HepG2 (cell line): ENCODE results near the gene PARP2. TPM values are rescaled to one million over a fixed set of nuclear protein-coding genes. Genes with fewer than 3 reads are reported as not detected.

Source experiments
- ATAC-seq: fragments of 200-7000 bp; cut with Tn5 transposase; 3 replicates; pipeline ENCODE4 v1.9.1; 2020; ENCODE audit warnings: mild to moderate bottlenecking, moderate library complexity
- BruUV-seq: library from RNA; stranded (reverse); fragments of 400-500 nt; replicated peaks from 2 replicates; lab custom pipeline; 2021; lab: Mats Ljungman, UMichigan
- CTCF ChIA-PET: fragments of 300-600 bp; formaldehyde crosslinking; extraction: SDS; loops from one replicate; lab custom pipeline; 2021; ENCODE audit warnings: low total read pairs, inconsistent platforms, low intra/inter-chr PET ratio; lab: Yijun Ruan, JAX
- POLR2A ChIA-PET: fragments of 350-600 bp; sonication (Branson Sonifier 250); formaldehyde crosslinking; loops from one replicate; lab custom pipeline; 2020; ENCODE audit warnings: antibody characterized with exemption, inconsistent platforms; lab: Yijun Ruan, JAX
- DNase-seq: peaks from one replicate; pipeline ENCODE4 v3.0.0-alpha.2; 2015; ENCODE audit warnings: low spot score
- FAIRE-seq: peaks from 3 replicates; lab custom pipeline; 2011; peaks lifted over from hg19 to GRCh38; lab: Jason Lieb, UNC
- H2AFZ ChIP-seq: one replicate; pipeline ENCODE4 v1.6.1; 2011; ENCODE audit warnings: low read length, inconsistent platforms
- H3K27ac ChIP-seq: fragments of 300-600 bp; 3 replicates; pipeline ENCODE4 v1.8.0; 2011; ENCODE audit warnings: mixed run types, mild to moderate bottlenecking, mixed read lengths, low read length, inconsistent platforms; ENCODE audit not compliant: insufficient read depth; ENCODE audit errors: extremely low read length
- H3K27me3 ChIP-seq, 2 experiments: fragments of 200-600 bp in 1 of 2; 2 replicates in 1 of 2; 3 replicates in 1 of 2; pipeline versions ENCODE4 v1.6.0 to v1.8.0; 2011; ENCODE audit warnings: low read length in 2 of 2, mild to moderate bottlenecking in 2 of 2, moderate library complexity in 2 of 2, inconsistent platforms in 1 of 2; ENCODE audit not compliant: insufficient read depth in 2 of 2, control insufficient read depth in 1 of 2
- H3K36me3 ChIP-seq, 2 experiments: fragments of 200-600 bp in 1 of 2; replicated peaks in 1 of 2; 2 replicates in 1 of 2; 3 replicates in 1 of 2; pipeline versions ENCODE4 v1.5.1 to v1.8.0; 2011; ENCODE audit warnings: low read length in 2 of 2, inconsistent platforms in 1 of 2; ENCODE audit not compliant: insufficient read depth in 2 of 2, control insufficient read depth in 1 of 2
- H3K4me1 ChIP-seq: 2 replicates; pipeline ENCODE4 v1.5.1; 2012; ENCODE audit warnings: low read length, inconsistent platforms; ENCODE audit not compliant: insufficient read depth
- H3K4me2 ChIP-seq: 2 replicates; pipeline ENCODE4 v1.6.0; 2011; ENCODE audit warnings: low read depth, low read length, inconsistent platforms
- H3K4me3 ChIP-seq, 3 experiments: fragments of 200-600 bp in 1 of 3; sonication (generic), shearing (Covaris generic) in 1 of 3; replicated peaks in 1 of 3; 2 replicates each; pipeline ENCODE4 v1.5.1; 2011 to 2016; ENCODE audit warnings: low read length in 3 of 3, inconsistent platforms in 2 of 3, low read depth in 2 of 3, mild to moderate bottlenecking in 2 of 3, control low read depth in 1 of 3, mixed read lengths in 1 of 3; ENCODE audit not compliant: insufficient read depth in 1 of 3
- H3K79me2 ChIP-seq: one replicate; pipeline ENCODE4 v1.6.1; 2011; ENCODE audit warnings: low read length, inconsistent platforms; ENCODE audit not compliant: insufficient read depth
- H3K9ac ChIP-seq: 2 replicates; pipeline ENCODE4 v1.6.0; 2011; ENCODE audit warnings: mild to moderate bottlenecking, low read depth, low read length, inconsistent platforms; ENCODE audit not compliant: insufficient read depth
- H3K9me3 ChIP-seq: 2 replicates; pipeline ENCODE4 v1.5.1; 2012; ENCODE audit warnings: mild to moderate bottlenecking, low read length
- H4K20me1 ChIP-seq: 2 replicates; pipeline ENCODE4 v1.6.0; 2011; ENCODE audit warnings: inconsistent platforms, mild to moderate bottlenecking, low read length, moderate library complexity; ENCODE audit not compliant: insufficient read depth
- FOXP1 ChIP-seq, 2 experiments: fragments of 450-650 bp in 1 of 2; IDR thresholded peaks; 2 replicates each; pipeline ENCODE4 v1.6.1; 2017 to 2018; ENCODE audit warnings: antibody characterized with exemption in 1 of 2
- GFI1 ChIP-seq: sonication (generic); formaldehyde crosslinking; IDR thresholded peaks from 2 replicates; pipeline ENCODE4 v1.5.0; 2020; ENCODE audit warnings: missing genetic modification reagents, mild to moderate bottlenecking, borderline replicate concordance
- KAT7 ChIP-seq: IDR thresholded peaks from 2 replicates; pipeline ENCODE4 v1.6.1; 2018; ENCODE audit warnings: borderline replicate concordance, missing compliant biosample characterization
- POLR2G ChIP-seq: fragments of 200-400 bp; formaldehyde crosslinking; IDR thresholded peaks from 2 replicates; pipeline ENCODE4 v1.6.1; 2018; ENCODE audit warnings: mild to moderate bottlenecking, low read depth, low read length, moderate library complexity
- TCF12 ChIP-seq, 2 experiments: fragments of 450-650 bp in 1 of 2; sonication (generic) in 1 of 2; formaldehyde crosslinking in 1 of 2; IDR thresholded peaks; 2 replicates each; pipeline versions ENCODE4 v1.6.1 to v1.8.0; 2017 to 2022; ENCODE audit warnings: antibody characterized with exemption in 1 of 2, mild to moderate bottlenecking in 1 of 2, missing genetic modification reagents in 1 of 2, moderate library complexity in 1 of 2
- TCF7L2 ChIP-seq: IDR thresholded peaks from 2 replicates; pipeline ENCODE4 v1.6.1; 2011; ENCODE audit warnings: mild to moderate bottlenecking, low read depth, low read length, moderate library complexity
- XBP1 ChIP-seq: sonication (generic); formaldehyde crosslinking; IDR thresholded peaks from 2 replicates; pipeline ENCODE4 v1.5.0; 2020; ENCODE audit warnings: missing genetic modification reagents
- ZNF792 ChIP-seq: IDR thresholded peaks from 2 replicates; pipeline ENCODE4 v1.6.1; 2016
- WGBS: methylation state at CpG from one replicate; pipeline ENCODE4 v1.1.6; 2017; ENCODE audit warnings: low lambda C conversion rate; 5-methylcytosine and 5-hydroxymethylcytosine counted together
- in situ Hi-C: cut with HindIII; loops from 2 replicates; pipeline ENCODE4 v1.10.0; 2017; ENCODE audit warnings: low pct_unique_long_range_greater_than_20kb; ENCODE audit not compliant: extremely low pct_ligation_motif_present
- intact Hi-C: fragments of 100-400 bp; cut with micrococcal nuclease; formaldehyde crosslinking; loops from one replicate; pipeline ENCODE4 v1.10.0; 2022; ENCODE audit not compliant: unreplicated experiment
- polyA plus RNA-seq, 8 experiments: library from polyadenylated mRNA; depleted of rRNA in 3 of 8; stranded (reverse) in 7 of 8; unstranded in 1 of 8; fragments of >200 nt; fragmentation: Illumina TruSeq in 4 of 8; extraction: Trizol in 4 of 8; gene quantifications; 2 replicates each; pipeline versions ENCODE4 v1.2.1 to v1.2.3, GENCODE V29; 2011 to 2016; ENCODE audit warnings: low read depth in 4 of 8, missing spikeins in 1 of 8, mixed read lengths in 1 of 8; ENCODE audit not compliant: insufficient read depth in 1 of 8
- total RNA-seq, 5 experiments: library from RNA; depleted of rRNA; stranded (reverse); fragments of >200 nt; fragmentation: Illumina TruSeq; extraction: Trizol; gene quantifications; 2 replicates each; pipeline ENCODE4 v1.2.3, GENCODE V29; 2016; ENCODE audit warnings: low read depth in 1 of 5
- TF ChIP-seq, protein P1 (sequence below): sonication (generic); formaldehyde crosslinking; IDR thresholded peaks from 2 replicates; pipeline ENCODE4 v1.4.0; 2020; ENCODE audit warnings: missing genetic modification reagents
- TF ChIP-seq, protein P2 (sequence below): sonication (generic); formaldehyde crosslinking; IDR thresholded peaks from 2 replicates; pipeline ENCODE4 v1.5.1; 2020; ENCODE audit warnings: mild to moderate bottlenecking, missing genetic modification reagents, borderline replicate concordance
- TF ChIP-seq, protein P3 (sequence below): sonication (generic); formaldehyde crosslinking; IDR thresholded peaks from 2 replicates; pipeline ENCODE4 v1.5.0; 2020; ENCODE audit warnings: missing genetic modification reagents

PARP2 gene
- total and polyA plus RNA-seq, 2 of the 13 experiments (the other 11 are each of a cell fraction or from before 2014, with no cell fraction given), result 37.3 to 38.4 TPM

DNA sequence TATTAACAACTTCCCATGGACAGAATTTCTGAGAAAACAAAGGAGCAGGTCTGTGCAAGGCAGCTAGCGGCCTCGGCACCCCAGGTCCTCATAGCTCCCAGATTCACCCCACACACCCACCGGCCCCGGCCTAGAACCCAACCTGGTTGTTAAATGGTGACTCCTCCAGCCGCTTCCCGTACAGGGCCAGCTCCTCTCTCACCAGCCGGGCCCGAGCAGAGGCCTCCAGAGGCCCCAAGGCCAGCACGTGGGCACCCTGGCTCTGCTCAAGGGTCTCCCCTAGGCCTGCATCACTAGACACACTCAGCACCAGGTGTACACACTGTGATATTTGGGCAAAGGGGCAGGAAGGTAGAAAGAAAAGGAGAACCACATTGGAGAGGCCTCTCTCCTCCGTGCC is 39.6 kb downstream of the PARP2 start:
- Histone ChIP-seq H3K4me1 (no peaks in the 10 kb centered on the region), H3K9me3 (no peaks in the 10 kb centered on the region), H4K20me1 (no peaks in the 10 kb centered on the region), H3K9ac (no peak overlapping the region), H2AFZ (no peak overlapping the region), H3K27me3 (no peaks in the 10 kb centered on the region), H3K4me2 (no peak overlapping the region), H3K4me3 (no peak overlapping the region), H3K27ac (no peak overlapping the region), H3K79me2 (no peaks in the 10 kb centered on the region), H3K36me3 (peaks cover 29 to 45% of the 10 kb centered on the region in 2 experiments; a peak in 4 of 5 replicates)
- intact Hi-C loops, result no loop called here
- FAIRE-seq (no peak), ATAC-seq (no peak), DNase-seq (no peak)
- in situ Hi-C loops, result no loop called here
- ChIA-PET CTCF (no interaction called here), POLR2A (no interaction called here)
- TF ChIP-seq GFI1 (CRISPR knock-in tag), result no peak
- TF ChIP-seq, protein P1, sequence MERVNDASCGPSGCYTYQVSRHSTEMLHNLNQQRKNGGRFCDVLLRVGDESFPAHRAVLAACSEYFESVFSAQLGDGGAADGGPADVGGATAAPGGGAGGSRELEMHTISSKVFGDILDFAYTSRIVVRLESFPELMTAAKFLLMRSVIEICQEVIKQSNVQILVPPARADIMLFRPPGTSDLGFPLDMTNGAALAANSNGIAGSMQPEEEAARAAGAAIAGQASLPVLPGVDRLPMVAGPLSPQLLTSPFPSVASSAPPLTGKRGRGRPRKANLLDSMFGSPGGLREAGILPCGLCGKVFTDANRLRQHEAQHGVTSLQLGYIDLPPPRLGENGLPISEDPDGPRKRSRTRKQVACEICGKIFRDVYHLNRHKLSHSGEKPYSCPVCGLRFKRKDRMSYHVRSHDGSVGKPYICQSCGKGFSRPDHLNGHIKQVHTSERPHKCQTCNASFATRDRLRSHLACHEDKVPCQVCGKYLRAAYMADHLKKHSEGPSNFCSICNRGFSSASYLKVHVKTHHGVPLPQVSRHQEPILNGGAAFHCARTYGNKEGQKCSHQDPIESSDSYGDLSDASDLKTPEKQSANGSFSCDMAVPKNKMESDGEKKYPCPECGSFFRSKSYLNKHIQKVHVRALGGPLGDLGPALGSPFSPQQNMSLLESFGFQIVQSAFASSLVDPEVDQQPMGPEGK (CRISPR knock-in tag), result no peak
- TF ChIP-seq, protein P2, sequence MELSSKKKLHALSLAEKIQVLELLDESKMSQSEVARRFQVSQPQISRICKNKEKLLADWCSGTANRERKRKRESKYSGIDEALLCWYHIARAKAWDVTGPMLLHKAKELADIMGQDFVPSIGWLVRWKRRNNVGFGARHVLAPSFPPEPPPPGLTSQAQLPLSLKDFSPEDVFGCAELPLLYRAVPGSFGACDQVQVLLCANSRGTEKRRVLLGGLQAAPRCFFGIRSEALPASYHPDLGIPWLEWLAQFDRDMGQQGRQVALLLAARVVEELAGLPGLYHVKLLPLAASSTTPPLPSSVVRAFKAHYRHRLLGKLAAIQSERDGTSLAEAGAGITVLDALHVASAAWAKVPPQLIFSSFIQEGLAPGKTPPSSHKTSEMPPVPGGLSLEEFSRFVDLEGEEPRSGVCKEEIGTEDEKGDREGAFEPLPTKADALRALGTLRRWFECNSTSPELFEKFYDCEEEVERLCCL (CRISPR knock-in tag), result no peak
- TF ChIP-seq KAT7, result no peak
- 95% methylated on average over 8 of the region's 10 CpGs for WGBS
- no TSS peak for BruUV-seq

DNA sequence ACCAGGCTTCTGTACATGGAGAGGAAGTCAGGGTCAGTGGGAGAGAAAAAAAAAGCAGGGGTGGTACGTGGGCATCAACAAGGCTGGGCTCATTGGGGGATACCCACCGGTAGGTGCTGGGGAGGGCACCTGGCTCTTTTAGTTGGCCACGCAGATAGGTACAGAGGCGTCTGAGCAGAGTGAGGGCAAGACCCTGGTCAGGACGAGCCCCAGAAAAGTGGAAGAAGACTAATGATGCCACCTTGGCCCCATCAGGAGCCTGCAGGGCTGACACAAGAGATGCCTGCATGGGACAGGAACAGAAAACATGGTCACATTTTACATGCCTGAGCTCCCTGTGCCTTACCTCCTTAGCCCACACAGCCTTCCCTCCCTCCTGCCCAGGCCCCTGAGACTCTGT is 40.2 kb downstream of the PARP2 start:
- DNase-seq, result no peak
- H3K4me2 ChIP-seq, result no peak overlapping the region
- CTCF ChIA-PET, result no interaction called here
- H2AFZ ChIP-seq, result no peak overlapping the region
- intact Hi-C loops (no loop called here), in situ Hi-C loops (no loop called here)
- H3K79me2 ChIP-seq, result no peaks in the 10 kb centered on the region
- no peaks in the 10 kb centered on the region for H3K4me1 ChIP-seq
- POLR2A ChIA-PET, result no interaction called here
- H3K9ac ChIP-seq, result no peak overlapping the region
- H3K9me3 ChIP-seq, result no peaks in the 10 kb centered on the region
- H3K27me3 ChIP-seq, result no peaks in the 10 kb centered on the region
- peaks cover 28 to 47% of the 10 kb centered on the region in 2 experiments; a peak in 4 of 5 replicates for H3K36me3 ChIP-seq
- H3K27ac ChIP-seq, result no peak overlapping the region
- TF ChIP-seq TCF7L2, result no peak
- TF ChIP-seq FOXP1 (IDR thresholded peaks at IDR 0.05), result no peak
- TF ChIP-seq FOXP1 (CRISPR knock-in tag; IDR thresholded peaks at IDR 0.05), result no peak
- TF ChIP-seq XBP1 (CRISPR knock-in tag), result no peak
- TF ChIP-seq, protein P3, sequence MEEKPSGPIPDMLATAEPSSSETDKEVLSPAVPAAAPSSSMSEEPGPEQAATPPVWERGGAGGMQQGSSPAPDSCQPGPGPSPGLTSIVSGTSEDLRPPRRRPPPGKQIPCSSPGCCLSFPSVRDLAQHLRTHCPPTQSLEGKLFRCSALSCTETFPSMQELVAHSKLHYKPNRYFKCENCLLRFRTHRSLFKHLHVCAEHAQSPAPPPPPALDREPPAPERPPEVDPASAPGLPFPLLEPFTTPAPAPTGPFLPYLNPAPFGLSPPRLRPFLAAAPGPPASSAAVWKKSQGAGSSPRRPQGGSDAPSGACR (CRISPR knock-in tag), result no peak
- TF ChIP-seq ZNF792, result no peak
- TF ChIP-seq POLR2G, result no peak
- TF ChIP-seq TCF12 (IDR thresholded peaks at IDR 0.05), result no peak
- no peak for TF ChIP-seq TCF12 (CRISPR knock-in tag; IDR thresholded peaks at IDR 0.05)
- TF ChIP-seq, all 625 proteins: peak for 0
- Histone ChIP-seq H3K4me3 (no peak overlapping the region), H4K20me1 (no peaks in the 10 kb centered on the region)
- BruUV-seq, result no TSS peak
- WGBS, result 87% methylated on average over 5 of the region's 5 CpGs
- ATAC-seq, result no peak
- FAIRE-seq, result no peak
